ENCODE results near the gene CFL1. TPM values are rescaled to one million over a fixed set of nuclear protein-coding genes. Genes with fewer than 3 reads are reported as not detected.

The CFL1 gene
- total RNA-seq, 1 donor from 2014 or later: 437 TPM

- ATAC-seq (peak; percentile 89), DNase-seq (ENCODE audit: low spot score) (peak; percentile 99)
- intact Hi-C loops (cut with DNase I): loop anchor here (10.0 kb wide), 1 partner anchor 103 kb away; the partner anchor contains the start of gene KAT5
Measured at GRCh38 chr11:65817835-65818680, 39.9 kb downstream of the CFL1 start.

DNA sequence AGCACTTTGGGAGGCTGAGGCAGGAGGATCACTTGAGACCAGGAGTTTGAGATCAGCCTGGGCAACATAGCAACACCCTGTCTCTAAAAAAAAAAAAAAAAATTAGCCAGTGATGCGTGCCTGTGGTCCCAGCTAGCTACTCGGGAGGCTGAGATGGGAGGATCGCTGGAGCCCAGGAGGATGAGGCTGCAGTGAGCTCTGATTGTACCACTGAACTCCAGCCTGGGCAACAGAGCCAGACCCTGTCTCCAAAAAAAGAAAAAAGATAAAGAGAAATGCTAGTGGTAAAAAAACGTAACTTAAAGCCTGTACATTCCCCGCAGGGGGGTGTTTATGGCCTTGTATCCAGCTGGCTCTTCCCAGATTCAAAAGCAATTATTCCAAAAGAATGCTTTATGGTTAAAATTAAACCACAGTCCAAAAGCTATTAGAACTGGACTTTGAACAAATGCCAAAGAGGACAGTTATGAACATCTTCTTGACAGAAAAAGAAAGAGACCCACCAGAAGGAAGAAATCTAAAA lies 40.6 kb downstream of the CFL1 start:
- intact Hi-C loops (cut with DNase I): loop anchor here (10.0 kb wide), 1 partner anchor 103 kb away; the partner anchor contains the start of gene KAT5
- DNase-seq (ENCODE audit: low spot score): no peak
- ATAC-seq: no peak

DNA sequence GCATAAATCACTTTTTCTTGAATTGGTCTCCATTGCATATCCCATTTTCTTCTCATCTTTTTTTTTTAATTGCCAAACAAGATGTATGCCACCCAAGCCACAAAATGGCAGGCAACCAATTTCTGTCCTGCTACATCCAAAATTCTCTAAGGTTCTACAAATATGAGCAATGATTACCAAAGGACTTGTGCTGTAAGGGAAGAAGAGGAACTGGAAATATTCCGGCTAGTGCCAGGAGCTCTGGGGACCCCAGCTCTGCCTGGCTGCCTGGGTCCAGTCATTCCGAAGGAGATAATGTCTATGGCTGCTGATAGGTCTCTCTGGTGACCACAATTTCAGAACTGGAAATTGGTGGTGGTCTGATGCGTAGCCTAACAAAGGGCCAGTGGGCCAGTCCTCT lies 41.3 kb downstream of the CFL1 start:
- ATAC-seq: no peak
- intact Hi-C loops (cut with DNase I): loop anchor here (10.0 kb wide), 1 partner anchor 102 kb away; the partner anchor contains the start of gene KAT5

GRCh38 chr11:65814986-65815565 lies 42.9 kb downstream of the CFL1 start:
- intact Hi-C loops (cut with DNase I): loop anchor here (10.0 kb wide), 1 partner anchor 100 kb away; the partner anchor contains the start of gene KAT5
- ATAC-seq (no peak), DNase-seq (ENCODE audit: low spot score) (no peak)

More for the DNA sequence above, 41.3 kb downstream of the CFL1 start:
- DNase-seq (ENCODE audit: low spot score): no peak

DNA sequence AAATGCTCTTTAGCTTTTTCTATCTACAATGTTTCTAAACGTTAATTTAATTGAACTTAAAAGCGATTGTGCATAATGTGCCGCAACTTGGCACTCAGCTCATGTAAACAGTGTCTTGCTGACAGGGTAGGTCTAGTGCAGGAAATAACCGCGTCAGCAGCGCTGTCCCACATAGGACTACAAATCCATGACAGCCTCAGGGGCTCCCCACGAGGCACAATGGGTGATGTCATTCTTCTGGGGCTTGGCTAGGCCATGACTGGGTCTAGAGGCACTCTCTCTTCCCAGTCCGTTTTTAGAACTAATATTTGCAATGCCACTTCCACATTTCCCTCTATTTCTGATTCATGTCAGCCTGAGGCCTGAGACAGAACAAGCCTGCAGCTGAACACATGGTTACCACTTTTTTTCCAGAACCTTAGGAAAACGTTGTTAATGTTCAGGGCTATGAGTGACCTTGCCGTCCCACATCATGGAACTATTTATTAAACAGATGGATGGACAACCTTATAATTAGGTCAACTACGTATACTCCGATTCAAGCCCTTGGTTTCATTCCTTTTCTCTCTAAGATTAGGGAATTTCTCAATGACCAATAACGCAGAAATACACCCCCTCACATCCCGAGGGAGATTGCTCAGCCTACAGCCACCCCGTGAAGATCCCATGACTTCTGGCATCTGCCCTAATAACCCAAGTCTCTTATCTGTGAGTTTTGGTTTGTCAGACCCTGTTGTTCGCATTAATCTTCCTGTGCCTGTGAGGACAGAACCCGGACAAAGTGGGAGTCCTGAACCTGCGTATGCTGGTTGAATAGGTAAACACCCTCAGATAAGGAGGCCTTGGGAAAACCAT lies 43.6 kb downstream of the CFL1 start:
- peak; percentile 43 for ATAC-seq
- DNase-seq (ENCODE audit: low spot score): no peak
- intact Hi-C loops (cut with DNase I): loop anchor here (10.0 kb wide), 1 partner anchor 100 kb away; the partner anchor contains the start of gene KAT5

DNA sequence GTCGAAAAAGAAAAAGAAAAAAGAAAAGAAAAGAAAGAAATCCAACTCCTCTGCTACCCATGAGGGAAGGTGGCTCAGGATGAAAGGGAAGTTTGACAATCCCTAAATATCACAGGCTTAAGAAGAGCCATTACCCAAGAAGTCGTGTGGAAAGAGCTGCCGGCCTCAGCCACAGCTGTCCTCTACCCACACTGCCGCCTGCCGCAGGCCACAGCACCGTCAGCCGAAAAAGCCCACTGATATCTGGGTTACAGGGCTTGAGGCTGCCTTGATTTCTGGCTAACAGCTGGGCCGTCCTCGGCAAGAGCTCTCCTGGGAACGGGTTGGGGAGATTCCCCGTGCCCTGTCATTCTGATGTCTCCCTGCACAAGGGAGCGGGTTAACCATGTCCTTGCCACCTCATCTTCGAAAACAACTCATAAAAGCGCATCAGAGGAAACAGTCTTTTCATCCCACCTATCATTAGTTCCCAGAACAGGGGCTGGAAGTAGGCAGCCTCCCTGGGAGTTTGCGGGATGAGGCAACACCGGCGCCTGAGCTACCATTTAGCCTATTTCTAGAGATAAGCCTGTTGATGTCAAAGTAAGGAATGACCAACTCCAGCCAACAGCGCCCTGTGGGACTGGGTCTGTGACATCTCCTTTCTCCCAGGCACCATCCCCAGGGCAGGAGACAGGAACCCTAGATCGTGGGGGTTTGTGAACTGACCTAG lies 46.1 kb downstream of the CFL1 start:
- ATAC-seq: no peak
- DNase-seq (ENCODE audit: low spot score): no peak
- intact Hi-C loops (cut with DNase I): loop anchor here (10.0 kb wide), 1 partner anchor 97 kb away; the partner anchor contains the start of gene KAT5

DNA sequence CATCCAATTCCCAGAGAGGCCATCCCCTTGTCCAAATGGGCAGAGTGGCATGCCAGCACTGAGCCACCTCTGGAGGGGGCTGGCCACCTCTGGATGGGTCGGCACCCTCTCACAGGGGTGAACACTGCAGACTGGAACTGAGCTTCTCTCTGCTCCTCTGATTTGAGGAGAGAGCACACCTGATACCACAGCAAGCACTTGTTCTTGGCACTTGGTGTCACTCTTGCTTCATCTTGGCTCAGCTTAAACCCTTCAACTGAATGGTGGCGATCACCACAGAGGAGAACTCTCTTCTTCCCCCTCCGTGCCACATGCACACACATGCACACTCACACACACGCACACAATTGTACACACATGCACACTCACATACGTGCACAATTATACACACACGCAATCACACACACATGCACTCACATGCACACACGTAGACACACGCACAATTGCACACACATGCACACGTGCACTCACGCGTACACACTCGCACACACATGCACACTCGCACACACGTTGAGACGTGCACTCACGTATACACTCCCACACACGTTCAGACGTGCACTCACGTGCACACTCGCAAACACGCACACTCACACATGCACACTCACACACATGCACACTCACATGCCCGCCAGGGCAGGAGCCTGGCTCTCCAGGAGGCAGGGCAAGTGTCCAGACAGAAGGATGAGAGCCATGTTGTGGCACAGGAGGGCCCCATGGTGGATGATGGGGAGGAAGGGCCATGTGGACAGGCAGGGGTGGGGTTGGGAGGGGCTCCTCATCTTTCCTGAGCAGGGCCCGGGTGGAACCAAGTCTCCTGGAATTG lies 47.7 kb downstream of the CFL1 start:
- ATAC-seq: no peak
- no peak for DNase-seq (ENCODE audit: low spot score)
- intact Hi-C loops (cut with DNase I): loop anchor here (10.0 kb wide), 1 partner anchor 95 kb away; the partner anchor contains the start of gene KAT5

GRCh38 chr11:65809496-65809895 lies 48.5 kb downstream of the CFL1 start:
- DNase-seq (ENCODE audit: low spot score) (no peak), ATAC-seq (no peak)
- intact Hi-C loops (cut with DNase I): no loop called here

DNA sequence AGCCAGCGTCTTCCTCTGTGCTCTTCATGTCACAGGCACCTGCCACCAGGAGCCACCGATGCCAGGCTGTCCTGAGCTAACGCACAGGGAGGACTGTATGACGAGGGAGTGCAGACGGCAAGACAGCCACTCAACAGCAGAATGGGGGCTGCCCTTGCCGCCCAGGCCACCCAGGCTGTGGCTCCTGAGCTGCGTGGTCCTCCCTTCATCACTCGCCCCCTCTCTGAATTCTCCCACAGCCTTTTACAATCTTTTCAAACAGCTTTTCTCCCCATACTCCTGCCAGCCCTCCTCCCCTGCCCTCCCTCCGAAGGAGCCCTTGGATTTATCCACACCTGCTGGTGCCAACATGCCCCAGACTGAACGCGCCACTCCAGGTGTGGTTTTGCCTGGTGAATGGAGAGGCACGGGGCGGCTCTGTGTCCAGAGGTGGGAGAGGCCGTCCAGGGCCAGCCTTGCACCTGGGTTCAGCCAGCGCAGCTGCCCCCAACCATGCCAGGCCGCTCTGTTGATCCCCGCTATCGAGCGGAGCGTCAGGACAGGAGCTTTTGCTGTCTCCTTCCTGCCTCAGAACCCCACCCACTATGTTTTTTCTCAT lies 49.1 kb downstream of the CFL1 start:
- no peak for ATAC-seq
- DNase-seq (ENCODE audit: low spot score): no peak

GRCh38 chr11:65806979-65807378 lies 51.0 kb downstream of the CFL1 start:
- ATAC-seq (no peak), DNase-seq (ENCODE audit: low spot score) (no peak)
- intact Hi-C loops (cut with DNase I): no loop called here

More for the DNA sequence above, 49.1 kb downstream of the CFL1 start:
- intact Hi-C loops (cut with DNase I): no loop called here

Other genes with a start within 250 kb of the CFL1 start
- 132 TPM for gene MAP3K11, start 244.0 kb downstream of the CFL1 start, total RNA-seq
- 23.9 TPM for gene PCNX3, start 242.4 kb downstream of the CFL1 start, total RNA-seq
- gene SIPA1, start 220.1 kb downstream of the CFL1 start, total RNA-seq: 86.9 TPM
- 95.6 TPM for gene RELA, start 195.3 kb downstream of the CFL1 start, total RNA-seq
- 81.5 TPM for gene KAT5, start 145.9 kb downstream of the CFL1 start, total RNA-seq
- 42.5 TPM for gene RNASEH2C, start 137.4 kb downstream of the CFL1 start, total RNA-seq
- gene AP5B1, start 77.2 kb downstream of the CFL1 start, total RNA-seq: 12.9 TPM
- gene OVOL1, start 71.1 kb downstream of the CFL1 start, total RNA-seq: not detected
- 2.6 TPM for gene SNX32, start 24.2 kb downstream of the CFL1 start, total RNA-seq
- 46.9 TPM for gene MUS81, start 2.3 kb upstream of the CFL1 start, total RNA-seq
- 88.4 TPM for gene EFEMP2, start 14.6 kb upstream of the CFL1 start, total RNA-seq
- gene CTSW, start 21.7 kb upstream of the CFL1 start, total RNA-seq: 2.5 TPM
- gene FIBP, start 30.3 kb upstream of the CFL1 start, total RNA-seq: 37.2 TPM
- gene CCDC85B, start 32.5 kb upstream of the CFL1 start, total RNA-seq: 31.0 TPM
- gene FOSL1, start 42.2 kb upstream of the CFL1 start, total RNA-seq: 5.6 TPM
- gene C11orf68, start 60.9 kb upstream of the CFL1 start, total RNA-seq: 42.0 TPM
- gene DRAP1, start 61.2 kb upstream of the CFL1 start, total RNA-seq: 69.8 TPM
- gene TSGA10IP, start 87.3 kb upstream of the CFL1 start, total RNA-seq: not detected
- 51.0 TPM for gene SART1, start 103.6 kb upstream of the CFL1 start, total RNA-seq
- gene EIF1AD, start 144.0 kb upstream of the CFL1 start, total RNA-seq: 24.7 TPM
- 127 TPM for gene BANF1, start 144.3 kb upstream of the CFL1 start, total RNA-seq
- 0.80 TPM for gene CST6, start 153.8 kb upstream of the CFL1 start, total RNA-seq
- gene CATSPER1, start 168.3 kb upstream of the CFL1 start, total RNA-seq: not detected
- gene GAL3ST3, start 191.0 kb upstream of the CFL1 start, total RNA-seq: not detected
- 154 TPM for gene SF3B2, start 194.2 kb upstream of the CFL1 start, total RNA-seq
- 80.3 TPM for gene PACS1, start 212.1 kb upstream of the CFL1 start, total RNA-seq

Data from sciatic nerve (tissue), 2 donors.